ENCODE data around the gene RBPJ. TPM values are rescaled to one million over a fixed set of nuclear protein-coding genes. Genes with fewer than 3 reads are reported as not detected.

The RBPJ gene
- total and polyA plus RNA-seq, 2 of the 8 experiments (the other 6 are each of a cell fraction or from before 2014, with no cell fraction given), result 65.5 to 217 TPM

- no peak for TF ChIP-seq CHD7 (IDR thresholded peaks at IDR 0.05; ENCODE audit: insufficient replicate concordance, low read length)
- no peak for TF ChIP-seq CEBPB (IDR thresholded peaks at IDR 0.05; ENCODE audit: low read depth, low read length)
- no peak for TF ChIP-seq SIN3A (conservative IDR thresholded peaks at IDR 0.05 in 1 of 2, IDR thresholded peaks at IDR 0.05 in 1 of 2; ENCODE audit: low read depth in 1 of 2, low read length in 2 of 2)
- no peak for TF ChIP-seq USF2 (IDR thresholded peaks at IDR 0.05; ENCODE audit: low read length)
- no peak for TF ChIP-seq CTCF (IDR thresholded peaks at IDR 0.05; ENCODE audit: control extremely low read depth in 1 of 3, insufficient read depth in 1 of 3, low read depth in 1 of 3, low read length in 3 of 3)
- TF ChIP-seq RFX5 (IDR thresholded peaks at IDR 0.05; ENCODE audit: borderline replicate concordance, low read depth, low read length), result no peak
Observed at GRCh38 chr4:26317766-26318165, 3.0 kb upstream of the RBPJ start (continued).

All from H1 (cell line).